ENCODE measurements around the gene TRIM27. TPM values are rescaled to one million over a fixed set of nuclear protein-coding genes. Genes with fewer than 3 reads are reported as not detected.
"Not testable (repeated sequence)": the region's sequence is repeated elsewhere in the genome, so short reads cannot be mapped to it uniquely, and the experiment has no call there.

The TRIM27 gene
- total RNA-seq, 1 donor from 2014 or later = 54.5 TPM

DNA sequence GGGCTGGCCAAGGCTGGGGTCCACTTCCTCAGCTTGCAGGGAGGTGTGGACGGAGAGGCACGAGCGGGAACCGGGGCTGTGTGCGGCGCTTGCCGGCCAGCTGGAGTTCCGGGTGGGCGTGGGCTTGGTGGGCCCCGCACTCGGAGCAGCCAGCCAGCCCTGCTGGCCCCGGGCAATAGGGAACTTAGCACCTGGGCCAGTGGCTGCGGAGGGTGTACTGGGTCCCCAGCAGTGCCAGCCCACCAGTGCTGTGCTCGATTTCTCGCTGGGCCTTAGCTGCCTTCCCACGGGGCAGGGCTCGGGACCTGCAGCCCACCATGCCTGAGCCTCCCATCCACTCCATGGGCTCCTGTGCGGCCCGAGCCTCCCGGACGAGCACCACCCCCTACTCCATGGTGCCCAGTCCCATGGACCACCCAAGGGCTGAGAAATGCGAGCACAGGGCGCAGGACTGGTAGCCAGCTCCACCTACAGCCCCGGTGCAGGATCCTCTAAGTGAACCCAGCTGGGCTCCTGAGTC lies 34.1 kb upstream of the TRIM27 start:
- H3K4me1 ChIP-seq (ENCODE audit: insufficient read depth, low read length); H3K4me1 Mint-ChIP-seq (ENCODE audit: low read depth, unreplicated experiment); H3K36me3 ChIP-seq (ENCODE audit: insufficient read depth, low read length); H3K9ac ChIP-seq (ENCODE audit: low read length); H3K27me3 ChIP-seq (ENCODE audit: insufficient read depth, low read length); H3K9me3 Mint-ChIP-seq (ENCODE audit: unreplicated experiment); FAIRE-seq; H3K4me3 ChIP-seq (ENCODE audit: insufficient read depth, low read depth, low read length); H3K27ac ChIP-seq (ENCODE audit: low read depth, low read length); H3K27me3 Mint-ChIP-seq (ENCODE audit: low read depth, unreplicated experiment); H4K20me1 ChIP-seq (ENCODE audit: insufficient read depth, low read length); DNase-seq (ENCODE audit: low read depth); H3K79me2 ChIP-seq (ENCODE audit: insufficient read depth, low read length); H3K4me2 ChIP-seq (ENCODE audit: low read length); H3K9me3 ChIP-seq (ENCODE audit: insufficient read depth, low read depth, low read length); H2AFZ ChIP-seq (ENCODE audit: low read depth, low read length); H3K4me3 Mint-ChIP-seq (ENCODE audit: unreplicated experiment); H3K27ac Mint-ChIP-seq (ENCODE audit: unreplicated experiment); H3K36me3 Mint-ChIP-seq (ENCODE audit: low read depth, unreplicated experiment): not testable (repeated sequence)

DNA sequence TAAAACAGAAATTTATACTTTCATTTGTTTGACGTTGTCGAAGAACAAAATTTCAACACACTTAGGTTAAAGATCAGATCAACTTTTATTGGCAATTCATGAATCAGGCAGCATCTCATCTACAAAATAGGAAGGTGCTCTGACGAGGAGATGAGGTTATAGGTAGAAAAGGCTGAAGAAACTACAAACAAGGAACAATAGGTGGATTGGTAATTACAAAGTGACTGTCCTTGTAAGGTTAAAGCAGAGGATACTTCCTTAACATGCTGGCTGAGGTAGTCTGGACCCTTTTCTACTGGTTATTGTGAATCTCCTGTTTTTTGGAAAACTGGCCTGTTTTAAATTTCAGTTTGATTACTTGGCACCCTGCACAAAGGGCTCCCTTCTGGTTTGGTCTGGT lies 32.5 kb upstream of the TRIM27 start:
- Histone ChIP-seq H3K4me2 (ENCODE audit: low read length) (no peak overlapping the region), H3K4me1 (ENCODE audit: insufficient read depth, low read length) (no peaks in the 10 kb centered on the region)

DNA sequence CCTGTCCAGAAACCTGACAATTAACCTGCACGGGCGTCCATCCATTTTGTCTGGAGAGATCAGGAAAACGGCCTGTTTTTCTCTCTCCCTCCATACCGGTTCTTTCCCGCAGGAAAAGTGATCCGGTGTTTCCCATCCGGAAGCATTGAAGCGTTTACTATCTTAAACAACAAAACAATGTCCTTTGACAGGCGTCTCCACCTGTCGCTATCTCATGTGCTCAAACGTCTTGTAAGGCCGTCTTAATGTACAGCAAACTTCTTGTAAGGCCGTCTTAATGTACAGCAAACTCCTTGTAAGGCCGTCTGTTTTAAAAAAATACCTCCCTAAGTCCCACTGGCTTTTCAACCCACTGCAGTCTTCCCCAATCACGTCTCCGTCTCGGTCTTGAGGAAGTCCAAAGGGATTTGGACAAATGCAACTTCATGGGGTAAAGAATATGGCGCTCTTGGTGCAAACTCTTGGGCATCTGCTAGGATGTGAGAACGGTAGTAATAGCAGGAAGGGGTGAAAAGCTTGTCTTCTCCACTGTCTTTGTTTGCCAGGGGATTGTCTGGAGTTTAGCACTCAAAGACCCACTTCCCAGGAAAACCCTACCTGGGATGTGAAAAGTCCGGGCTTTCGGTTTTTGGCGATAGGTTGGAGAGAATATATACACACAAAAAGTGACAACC lies 29.9 kb upstream of the TRIM27 start:
- Histone ChIP-seq H3K27ac (ENCODE audit: low read depth, low read length) (no peak overlapping the region), H3K79me2 (ENCODE audit: insufficient read depth, low read length) (no peaks in the 10 kb centered on the region), H3K4me2 (ENCODE audit: low read length) (peak overlapping the region; percentile 85), H3K9me3 (ENCODE audit: insufficient read depth, low read depth, low read length) (no peaks in the 10 kb centered on the region), H2AFZ (ENCODE audit: low read depth, low read length) (peak overlapping the region; percentile 67), H4K20me1 (ENCODE audit: insufficient read depth, low read length) (no peaks in the 10 kb centered on the region), H3K4me1 (ENCODE audit: insufficient read depth, low read length) (no peaks in the 10 kb centered on the region), H3K27me3 (ENCODE audit: insufficient read depth, low read length) (peaks cover 5% of the 10 kb centered on the region), H3K4me3 (ENCODE audit: insufficient read depth, low read depth, low read length) (peak overlapping the region; percentile 77), H3K9ac (ENCODE audit: low read length) (peak overlapping the region; percentile 38), H3K36me3 (ENCODE audit: insufficient read depth, low read length) (no peaks in the 10 kb centered on the region)
- DNase-seq (ENCODE audit: low read depth) (peak; percentile 16), FAIRE-seq (no peak)
- Mint-ChIP-seq H3K27me3 (ENCODE audit: low read depth, unreplicated experiment) (peaks cover 3% of the 10 kb centered on the region), H3K27ac (ENCODE audit: unreplicated experiment) (peak overlapping the region; percentile 78), H3K9me3 (ENCODE audit: unreplicated experiment) (no peaks in the 10 kb centered on the region), H3K4me3 (ENCODE audit: unreplicated experiment) (peak overlapping the region; percentile 94), H3K36me3 (ENCODE audit: low read depth, unreplicated experiment) (no peaks in the 10 kb centered on the region), H3K4me1 (ENCODE audit: low read depth, unreplicated experiment) (no peaks in the 10 kb centered on the region)
- no peak for TF ChIP-seq EZH2 (IDR thresholded peaks at IDR 0.05; ENCODE audit: insufficient read depth, low read length)
- TF ChIP-seq, protein P1, sequence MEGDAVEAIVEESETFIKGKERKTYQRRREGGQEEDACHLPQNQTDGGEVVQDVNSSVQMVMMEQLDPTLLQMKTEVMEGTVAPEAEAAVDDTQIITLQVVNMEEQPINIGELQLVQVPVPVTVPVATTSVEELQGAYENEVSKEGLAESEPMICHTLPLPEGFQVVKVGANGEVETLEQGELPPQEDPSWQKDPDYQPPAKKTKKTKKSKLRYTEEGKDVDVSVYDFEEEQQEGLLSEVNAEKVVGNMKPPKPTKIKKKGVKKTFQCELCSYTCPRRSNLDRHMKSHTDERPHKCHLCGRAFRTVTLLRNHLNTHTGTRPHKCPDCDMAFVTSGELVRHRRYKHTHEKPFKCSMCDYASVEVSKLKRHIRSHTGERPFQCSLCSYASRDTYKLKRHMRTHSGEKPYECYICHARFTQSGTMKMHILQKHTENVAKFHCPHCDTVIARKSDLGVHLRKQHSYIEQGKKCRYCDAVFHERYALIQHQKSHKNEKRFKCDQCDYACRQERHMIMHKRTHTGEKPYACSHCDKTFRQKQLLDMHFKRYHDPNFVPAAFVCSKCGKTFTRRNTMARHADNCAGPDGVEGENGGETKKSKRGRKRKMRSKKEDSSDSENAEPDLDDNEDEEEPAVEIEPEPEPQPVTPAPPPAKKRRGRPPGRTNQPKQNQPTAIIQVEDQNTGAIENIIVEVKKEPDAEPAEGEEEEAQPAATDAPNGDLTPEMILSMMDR (IDR thresholded peaks at IDR 0.05; ENCODE audit: insufficient read depth, low read depth, low read length) = no peak

More for the DNA sequence above, 32.5 kb upstream of the TRIM27 start:
- DNase-seq (ENCODE audit: low read depth) (no peak), FAIRE-seq (no peak)
- Histone ChIP-seq H3K27me3 (ENCODE audit: insufficient read depth, low read length) (peaks cover 5% of the 10 kb centered on the region), H3K9me3 (ENCODE audit: insufficient read depth, low read depth, low read length) (no peaks in the 10 kb centered on the region), H3K36me3 (ENCODE audit: insufficient read depth, low read length) (no peaks in the 10 kb centered on the region), H3K27ac (ENCODE audit: low read depth, low read length) (no peak overlapping the region), H3K4me3 (ENCODE audit: insufficient read depth, low read depth, low read length) (no peak overlapping the region), H4K20me1 (ENCODE audit: insufficient read depth, low read length) (no peaks in the 10 kb centered on the region), H3K79me2 (ENCODE audit: insufficient read depth, low read length) (no peaks in the 10 kb centered on the region), H2AFZ (ENCODE audit: low read depth, low read length) (no peak overlapping the region), H3K9ac (ENCODE audit: low read length) (no peak overlapping the region)
- no peak overlapping the region for H3K27ac Mint-ChIP-seq (ENCODE audit: unreplicated experiment)
- H3K27me3 Mint-ChIP-seq (ENCODE audit: low read depth, unreplicated experiment) = peaks cover 5% of the 10 kb centered on the region
- H3K4me3 Mint-ChIP-seq (ENCODE audit: unreplicated experiment) = no peak overlapping the region
- no peaks in the 10 kb centered on the region for H3K4me1 Mint-ChIP-seq (ENCODE audit: low read depth, unreplicated experiment)
- no peaks in the 10 kb centered on the region for H3K36me3 Mint-ChIP-seq (ENCODE audit: low read depth, unreplicated experiment)
- H3K9me3 Mint-ChIP-seq (ENCODE audit: unreplicated experiment) = no peaks in the 10 kb centered on the region
- TF ChIP-seq, protein P1 (IDR thresholded peaks at IDR 0.05; ENCODE audit: insufficient read depth, low read depth, low read length) = no peak
- no peak for TF ChIP-seq EZH2 (IDR thresholded peaks at IDR 0.05; ENCODE audit: insufficient read depth, low read length)
